HepG2 (cell line): ENCODE data around the gene TUBA4B. TPM values are rescaled to one million over a fixed set of nuclear protein-coding genes. Genes with fewer than 3 reads are reported as not detected.

Experiments
- ATAC-seq: fragments of 200-7000 bp; cut with Tn5 transposase; 3 replicates; pipeline ENCODE4 v1.9.1; 2020; ENCODE audit warnings: mild to moderate bottlenecking, moderate library complexity
- BruUV-seq: library from RNA; stranded (reverse); fragments of 400-500 nt; replicated peaks from 2 replicates; lab custom pipeline; 2021; lab: Mats Ljungman, UMichigan
- CTCF ChIA-PET: fragments of 300-600 bp; formaldehyde crosslinking; extraction: SDS; loops from one replicate; lab custom pipeline; 2021; ENCODE audit warnings: low total read pairs, inconsistent platforms, low intra/inter-chr PET ratio; lab: Yijun Ruan, JAX
- POLR2A ChIA-PET: fragments of 350-600 bp; sonication (Branson Sonifier 250); formaldehyde crosslinking; loops from one replicate; lab custom pipeline; 2020; ENCODE audit warnings: antibody characterized with exemption, inconsistent platforms; lab: Yijun Ruan, JAX
- DNase-seq: peaks from one replicate; pipeline ENCODE4 v3.0.0-alpha.2; 2015; ENCODE audit warnings: low spot score
- FAIRE-seq: peaks from 3 replicates; lab custom pipeline; 2011; peaks lifted over from hg19 to GRCh38; lab: Jason Lieb, UNC
- H2AFZ ChIP-seq: one replicate; pipeline ENCODE4 v1.6.1; 2011; ENCODE audit warnings: low read length, inconsistent platforms
- H3K27ac ChIP-seq: fragments of 300-600 bp; 3 replicates; pipeline ENCODE4 v1.8.0; 2011; ENCODE audit warnings: mixed run types, mild to moderate bottlenecking, mixed read lengths, low read length, inconsistent platforms; ENCODE audit not compliant: insufficient read depth; ENCODE audit errors: extremely low read length
- H3K27me3 ChIP-seq, 2 experiments: fragments of 200-600 bp in 1 of 2; 2 replicates in 1 of 2; 3 replicates in 1 of 2; pipeline versions ENCODE4 v1.6.0 to v1.8.0; 2011; ENCODE audit warnings: low read length in 2 of 2, mild to moderate bottlenecking in 2 of 2, moderate library complexity in 2 of 2, inconsistent platforms in 1 of 2; ENCODE audit not compliant: insufficient read depth in 2 of 2, control insufficient read depth in 1 of 2
- H3K36me3 ChIP-seq, 2 experiments: fragments of 200-600 bp in 1 of 2; replicated peaks in 1 of 2; 2 replicates in 1 of 2; 3 replicates in 1 of 2; pipeline versions ENCODE4 v1.5.1 to v1.8.0; 2011; ENCODE audit warnings: low read length in 2 of 2, inconsistent platforms in 1 of 2; ENCODE audit not compliant: insufficient read depth in 2 of 2, control insufficient read depth in 1 of 2
- H3K4me1 ChIP-seq: 2 replicates; pipeline ENCODE4 v1.5.1; 2012; ENCODE audit warnings: low read length, inconsistent platforms; ENCODE audit not compliant: insufficient read depth
- H3K4me2 ChIP-seq: 2 replicates; pipeline ENCODE4 v1.6.0; 2011; ENCODE audit warnings: low read depth, low read length, inconsistent platforms
- H3K4me3 ChIP-seq, 3 experiments: fragments of 200-600 bp in 1 of 3; sonication (generic), shearing (Covaris generic) in 1 of 3; replicated peaks in 1 of 3; 2 replicates each; pipeline ENCODE4 v1.5.1; 2011 to 2016; ENCODE audit warnings: low read length in 3 of 3, inconsistent platforms in 2 of 3, low read depth in 2 of 3, mild to moderate bottlenecking in 2 of 3, control low read depth in 1 of 3, mixed read lengths in 1 of 3; ENCODE audit not compliant: insufficient read depth in 1 of 3
- H3K79me2 ChIP-seq: one replicate; pipeline ENCODE4 v1.6.1; 2011; ENCODE audit warnings: low read length, inconsistent platforms; ENCODE audit not compliant: insufficient read depth
- H3K9ac ChIP-seq: 2 replicates; pipeline ENCODE4 v1.6.0; 2011; ENCODE audit warnings: mild to moderate bottlenecking, low read depth, low read length, inconsistent platforms; ENCODE audit not compliant: insufficient read depth
- H3K9me3 ChIP-seq: 2 replicates; pipeline ENCODE4 v1.5.1; 2012; ENCODE audit warnings: mild to moderate bottlenecking, low read length
- H4K20me1 ChIP-seq: 2 replicates; pipeline ENCODE4 v1.6.0; 2011; ENCODE audit warnings: inconsistent platforms, mild to moderate bottlenecking, low read length, moderate library complexity; ENCODE audit not compliant: insufficient read depth
- CENPT ChIP-seq: sonication (generic); formaldehyde crosslinking; IDR thresholded peaks from 2 replicates; pipeline ENCODE4 v1.8.0; 2022; ENCODE audit warnings: low read depth, mild to moderate bottlenecking, moderate library complexity, missing genetic modification reagents
- DPF2 ChIP-seq: sonication (generic); formaldehyde crosslinking; IDR thresholded peaks from 2 replicates; pipeline ENCODE4 v1.4.0; 2020; ENCODE audit warnings: mild to moderate bottlenecking, low read depth, missing genetic modification reagents, borderline replicate concordance
- ELF4 ChIP-seq: sonication (generic); formaldehyde crosslinking; IDR thresholded peaks from 2 replicates; pipeline ENCODE4 v1.5.0; 2020; ENCODE audit warnings: missing genetic modification reagents, mild to moderate bottlenecking, moderate library complexity, borderline replicate concordance
- GTF2F1 ChIP-seq: fragments of 150-350 bp; IDR thresholded peaks from 2 replicates; pipeline ENCODE4 v1.6.1; 2014; ENCODE audit warnings: low read length
- JUND ChIP-seq: sonication (generic); formaldehyde crosslinking; IDR thresholded peaks from 2 replicates; pipeline ENCODE4 v1.8.0; 2022; ENCODE audit warnings: mild to moderate bottlenecking, missing genetic modification reagents
- MATR3 ChIP-seq: sonication (generic); formaldehyde crosslinking; IDR thresholded peaks from 2 replicates; pipeline ENCODE4 v1.4.0; 2020; ENCODE audit warnings: missing genetic modification reagents
- SALL1 ChIP-seq: sonication (generic); formaldehyde crosslinking; IDR thresholded peaks from 2 replicates; pipeline ENCODE4 v1.8.0; 2022; ENCODE audit warnings: mild to moderate bottlenecking, missing genetic modification reagents
- ZBTB8A ChIP-seq: sonication (generic); formaldehyde crosslinking; IDR thresholded peaks from 2 replicates; pipeline ENCODE4 v1.4.0; 2020; ENCODE audit warnings: mild to moderate bottlenecking, low read depth, missing genetic modification reagents, borderline replicate concordance
- WGBS: methylation state at CpG from one replicate; pipeline ENCODE4 v1.1.6; 2017; ENCODE audit warnings: low lambda C conversion rate; 5-methylcytosine and 5-hydroxymethylcytosine counted together
- in situ Hi-C: cut with HindIII; loops from 2 replicates; pipeline ENCODE4 v1.10.0; 2017; ENCODE audit warnings: low pct_unique_long_range_greater_than_20kb; ENCODE audit not compliant: extremely low pct_ligation_motif_present
- intact Hi-C: fragments of 100-400 bp; cut with micrococcal nuclease; formaldehyde crosslinking; loops from one replicate; pipeline ENCODE4 v1.10.0; 2022; ENCODE audit not compliant: unreplicated experiment
- polyA plus RNA-seq, 8 experiments: library from polyadenylated mRNA; depleted of rRNA in 3 of 8; stranded (reverse) in 7 of 8; unstranded in 1 of 8; fragments of >200 nt; fragmentation: Illumina TruSeq in 4 of 8; extraction: Trizol in 4 of 8; gene quantifications; 2 replicates each; pipeline versions ENCODE4 v1.2.1 to v1.2.3, GENCODE V29; 2011 to 2016; ENCODE audit warnings: low read depth in 4 of 8, missing spikeins in 1 of 8, mixed read lengths in 1 of 8; ENCODE audit not compliant: insufficient read depth in 1 of 8
- total RNA-seq, 5 experiments: library from RNA; depleted of rRNA; stranded (reverse); fragments of >200 nt; fragmentation: Illumina TruSeq; extraction: Trizol; gene quantifications; 2 replicates each; pipeline ENCODE4 v1.2.3, GENCODE V29; 2016; ENCODE audit warnings: low read depth in 1 of 5
- TF ChIP-seq, protein P1 (sequence below), 2 experiments: sonication (generic) in 1 of 2; formaldehyde crosslinking in 1 of 2; IDR thresholded peaks; 2 replicates each; pipeline versions ENCODE4 v1.4.0 to v1.6.1; 2016 to 2020; ENCODE audit warnings: borderline replicate concordance in 1 of 2, low read depth in 1 of 2, mild to moderate bottlenecking in 1 of 2, missing genetic modification reagents in 1 of 2
- TF ChIP-seq, protein P2 (sequence below): sonication (generic); formaldehyde crosslinking; IDR thresholded peaks from 2 replicates; pipeline ENCODE4 v1.8.0; 2022; ENCODE audit warnings: missing genetic modification reagents, low read depth, mild to moderate bottlenecking, borderline replicate concordance

The TUBA4B gene
- total and polyA plus RNA-seq, 2 of the 13 experiments (the other 11 are each of a cell fraction or from before 2014, with no cell fraction given) = 0.18 to 0.22 TPM

DNA sequence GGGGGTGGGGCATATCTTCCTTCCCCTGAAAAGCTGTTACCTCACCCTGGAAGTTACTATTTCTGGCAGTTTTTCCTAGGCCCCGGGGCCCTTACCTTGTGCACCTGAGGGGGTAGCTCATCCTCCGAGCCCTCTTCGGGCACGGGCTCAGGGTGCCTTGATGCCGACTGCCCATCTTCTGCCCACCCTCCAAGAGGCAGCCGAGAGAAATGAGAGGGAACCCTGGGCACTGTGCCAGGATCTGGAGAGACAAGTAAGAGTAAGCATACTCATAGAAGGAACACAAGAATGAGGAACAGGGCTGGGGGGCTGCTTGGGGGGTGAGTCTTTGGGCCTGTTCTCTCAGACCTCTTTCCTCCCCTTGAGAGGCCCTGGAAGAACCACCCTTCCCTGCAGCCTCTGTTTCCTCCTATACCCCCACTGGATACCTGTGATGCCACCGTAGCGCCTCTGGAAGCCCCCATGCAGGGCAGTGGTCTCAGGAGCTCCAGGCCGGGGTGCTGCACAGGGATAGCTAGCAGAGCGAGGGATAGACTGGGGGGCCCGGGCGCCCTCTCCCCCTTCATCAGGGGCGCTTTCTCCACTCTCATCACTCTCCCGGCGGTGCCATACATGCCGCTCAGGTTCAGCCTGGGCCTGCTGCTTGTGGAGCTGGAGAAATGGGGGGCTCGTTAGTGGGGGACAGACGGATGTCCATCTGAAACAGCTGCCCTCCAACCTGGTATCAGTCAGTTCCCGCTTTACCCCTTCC, 32.2 kb upstream of the TUBA4B start:
- in situ Hi-C loops = no loop called here
- no TSS peak for BruUV-seq
- peaks cover 41 to 65% of the 10 kb centered on the region in 2 experiments for H3K36me3 ChIP-seq

More for the DNA sequence above, 32.2 kb upstream of the TUBA4B start:
- FAIRE-seq (no peak), DNase-seq (no peak), ATAC-seq (no peak)
- H2AFZ ChIP-seq = no peak overlapping the region
- no peak overlapping the region for H3K9ac ChIP-seq
- ChIA-PET POLR2A (interaction anchor here (1.3 to 5.7 kb wide), 3 partner anchors 8 to 24 kb away, joined by 3 to 80 read pairs (median 57); partner anchors contain the start of genes ANKZF1, ATG9A, GLB1L and STK16), CTCF (no interaction called here)
- intact Hi-C loops = no loop called here
- no peaks in the 10 kb centered on the region for H3K27me3 ChIP-seq
- H3K27ac ChIP-seq = no peak overlapping the region
- H3K9me3 ChIP-seq = no peaks in the 10 kb centered on the region
- H3K4me2 ChIP-seq = no peak overlapping the region
- peaks cover 24% of the 10 kb centered on the region for H3K4me1 ChIP-seq
- no peak overlapping the region for H3K4me3 ChIP-seq
- 97% methylated on average over 16 of the region's 19 CpGs for WGBS
- peaks cover 11% of the 10 kb centered on the region for H3K79me2 ChIP-seq
- TF ChIP-seq JUND (no peak), MATR3 (CRISPR knock-in tag) (no peak), GTF2F1 (no peak), ELF4 (no peak), CENPT (CRISPR knock-in tag) (no peak), ZBTB8A (CRISPR knock-in tag) (no peak), SALL1 (no peak), DPF2 (CRISPR knock-in tag) (no peak)
- TF ChIP-seq, protein P1, sequence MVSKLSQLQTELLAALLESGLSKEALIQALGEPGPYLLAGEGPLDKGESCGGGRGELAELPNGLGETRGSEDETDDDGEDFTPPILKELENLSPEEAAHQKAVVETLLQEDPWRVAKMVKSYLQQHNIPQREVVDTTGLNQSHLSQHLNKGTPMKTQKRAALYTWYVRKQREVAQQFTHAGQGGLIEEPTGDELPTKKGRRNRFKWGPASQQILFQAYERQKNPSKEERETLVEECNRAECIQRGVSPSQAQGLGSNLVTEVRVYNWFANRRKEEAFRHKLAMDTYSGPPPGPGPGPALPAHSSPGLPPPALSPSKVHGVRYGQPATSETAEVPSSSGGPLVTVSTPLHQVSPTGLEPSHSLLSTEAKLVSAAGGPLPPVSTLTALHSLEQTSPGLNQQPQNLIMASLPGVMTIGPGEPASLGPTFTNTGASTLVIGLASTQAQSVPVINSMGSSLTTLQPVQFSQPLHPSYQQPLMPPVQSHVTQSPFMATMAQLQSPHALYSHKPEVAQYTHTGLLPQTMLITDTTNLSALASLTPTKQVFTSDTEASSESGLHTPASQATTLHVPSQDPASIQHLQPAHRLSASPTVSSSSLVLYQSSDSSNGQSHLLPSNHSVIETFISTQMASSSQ (IDR thresholded peaks at IDR 0.05; ENCODE audit: low read depth) = no peak
- TF ChIP-seq, protein P1 (CRISPR knock-in tag; IDR thresholded peaks at IDR 0.05; ENCODE audit: borderline replicate concordance) = no peak
- TF ChIP-seq, protein P2, sequence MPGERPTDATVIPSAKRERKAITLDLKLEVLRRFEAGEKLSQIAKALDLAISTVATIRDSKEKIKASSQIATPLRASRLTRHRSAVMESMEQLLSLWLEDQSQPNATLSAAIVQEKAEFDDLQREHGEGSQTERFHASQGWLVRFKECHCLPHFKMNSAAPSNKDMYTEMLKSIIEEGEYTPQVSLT (CRISPR knock-in tag) = no peak
- no peaks in the 10 kb centered on the region for H4K20me1 ChIP-seq
